Cardiac muscle cell (in vitro differentiated cells and primary cell): ENCODE results near the gene NEURL4. TPM values are rescaled to one million over a fixed set of nuclear protein-coding genes. Genes with fewer than 3 reads are reported as not detected.
A peak's percentile ranks its signal among the peaks of the same experiment; 100 is the strongest.

Source experiments
- DNase-seq, 2 donors: peaks; one replicate each; pipeline versions ENCODE4 v3.0.0 to v3.0.0-alpha.2; 2010 to 2017; ENCODE audit warnings: low read depth in 1 of 2, low spot score in 1 of 2
- H3K27ac ChIP-seq: fragments of 200-600 bp; sonication (generic); 2 replicates; pipeline ENCODE4 v1.5.1; 2016
- H3K27me3 ChIP-seq: fragments of 200-600 bp; sonication (generic); 2 replicates; pipeline ENCODE4 v1.6.0; 2016; ENCODE audit warnings: control low read depth
- H3K36me3 ChIP-seq: fragments of 200-600 bp; sonication (generic); 2 replicates; pipeline ENCODE4 v1.5.1; 2016; ENCODE audit warnings: control low read depth
- H3K4me1 ChIP-seq: fragments of 200-600 bp; sonication (generic); 2 replicates; pipeline ENCODE4 v1.8.1; 2017; ENCODE audit warnings: low read depth, mild to moderate bottlenecking, mixed run types
- H3K4me3 ChIP-seq: fragments of 200-600 bp; sonication (generic); 2 replicates; pipeline ENCODE4 v1.5.1; 2016; ENCODE audit warnings: mild to moderate bottlenecking
- H3K9me3 ChIP-seq: fragments of 200-600 bp; sonication (generic); 2 replicates; pipeline ENCODE4 v1.5.1; 2017; ENCODE audit warnings: low read depth, mild to moderate bottlenecking, control low read depth
- CTCF ChIP-seq: IDR thresholded peaks from 2 replicates; pipeline ENCODE4 v1.5.1; 2012; ENCODE audit warnings: low read depth, mild to moderate bottlenecking, low read length
- polyA plus RNA-seq: library from polyadenylated mRNA; unstranded; fragments of >200 nt; fragmentation: Nextera tagmentation; extraction: Ambion mirVana; gene quantifications from 2 replicates; pipeline ENCODE4 v1.2.1, GENCODE V29; 2016
- total RNA-seq: library from RNA; depleted of rRNA; stranded (reverse); fragments of >200 nt; gene quantifications from 2 replicates; pipeline ENCODE4 v1.2.3, GENCODE V29; 2016

The NEURL4 gene
- total and polyA plus RNA-seq, 2 experiments from 2014 or later = 15.5 to 32.4 TPM

GRCh38 chr17:7282752-7283321 lies 46.3 kb downstream of the NEURL4 start:
- TF ChIP-seq CTCF = no peak
- H3K4me1 ChIP-seq = no peaks in the 10 kb centered on the region
- H3K27ac ChIP-seq = peak overlapping the region; percentile 99
- peak overlapping the region; percentile 76 for H3K4me3 ChIP-seq
- no peak for DNase-seq
- no peaks in the 10 kb centered on the region for H3K27me3 ChIP-seq
- H3K9me3 ChIP-seq = no peaks in the 10 kb centered on the region
- H3K36me3 ChIP-seq = peaks cover 26% of the 10 kb centered on the region

- DNase-seq = peak in 1 of 2 donors; percentile 83
Measured at GRCh38 chr17:7281953-7282751, 47.0 kb downstream of the NEURL4 start.

GRCh38 chr17:7281074-7281952 lies 47.8 kb downstream of the NEURL4 start, which contains the start of gene SLC2A4:
TSS of gene SLC2A4 (plus strand) at chr17:7281718. CDS start at chr17:7281935, 217 bp downstream.
- Histone ChIP-seq H3K36me3 (peaks cover 19% of the 10 kb centered on the region), H3K4me1 (no peaks in the 10 kb centered on the region), H3K4me3 (peak within 1 kb of the TSS; percentile 76), H3K9me3 (no peaks in the 10 kb centered on the region), H3K27ac (peak within 1 kb of the TSS; percentile 99), H3K27me3 (no peaks in the 10 kb centered on the region)
- no peak for TF ChIP-seq CTCF
- DNase-seq = peak; percentile 96 to 99

More at GRCh38 chr17:7281953-7282751, 47.0 kb downstream of the NEURL4 start:
- Histone ChIP-seq H3K27me3 (no peaks in the 10 kb centered on the region), H3K27ac (peak overlapping the region; percentile 99), H3K36me3 (peaks cover 24% of the 10 kb centered on the region), H3K4me1 (no peaks in the 10 kb centered on the region), H3K4me3 (peak overlapping the region; percentile 76), H3K9me3 (no peaks in the 10 kb centered on the region)
- no peak for TF ChIP-seq CTCF

GRCh38 chr17:7280519-7281073 lies 48.5 kb downstream of the NEURL4 start:
- Histone ChIP-seq H3K36me3 (peaks cover 14% of the 10 kb centered on the region), H3K27ac (peak overlapping the region; percentile 99), H3K4me1 (no peaks in the 10 kb centered on the region), H3K9me3 (no peaks in the 10 kb centered on the region), H3K27me3 (no peaks in the 10 kb centered on the region), H3K4me3 (peak overlapping the region; percentile 76)
- TF ChIP-seq CTCF = peak; percentile 92
- DNase-seq = peak; percentile 82 to 87

GRCh38 chr17:7279448-7279847 lies 49.7 kb downstream of the NEURL4 start:
- no peak for TF ChIP-seq CTCF
- no peak overlapping the region for H3K4me3 ChIP-seq
- no peaks in the 10 kb centered on the region for H3K27me3 ChIP-seq
- no peaks in the 10 kb centered on the region for H3K4me1 ChIP-seq
- no peak for DNase-seq
- no peak overlapping the region for H3K27ac ChIP-seq
- H3K36me3 ChIP-seq = peaks cover 3% of the 10 kb centered on the region
- no peaks in the 10 kb centered on the region for H3K9me3 ChIP-seq
